Naive thymus-derived CD4-positive, alpha-beta T cell (primary cell): ENCODE measurements around the gene STARD8. TPM values are rescaled to one million over a fixed set of nuclear protein-coding genes. Genes with fewer than 3 reads are reported as not detected.

Source experiments
- ATAC-seq: fragments of 150-1000 bp; cut with Tn5 transposase; 2 replicates; pipeline ENCODE4 v1.10.0; 2021; ENCODE audit warnings: mild to moderate bottlenecking, moderate library complexity
- CTCF ChIA-PET: fragments of 350-600 bp; sonication (Branson Sonifier 250); formaldehyde crosslinking; loops from one replicate; lab custom pipeline; 2021; ENCODE audit warnings: antibody characterized with exemption; lab: Charles Lee
- POLR2A ChIA-PET: fragments of 350-600 bp; sonication (Branson Sonifier 250); formaldehyde crosslinking; loops from one replicate; lab custom pipeline; 2021; ENCODE audit warnings: antibody characterized with exemption, inconsistent platforms; lab: Charles Lee
- DNase-seq, 9 donors: peaks; one replicate each; pipeline versions ENCODE4 v3.0.0 to v3.0.0-alpha.2; 2020 to 2022; ENCODE audit warnings: mixed read lengths in 1 of 9
- H3K27ac ChIP-seq: one replicate; pipeline ENCODE4 v1.7.0; 2013; ENCODE audit warnings: mild to moderate bottlenecking, low read depth, low read length, moderate library complexity
- H3K27me3 ChIP-seq, 2 donors: one replicate each; pipeline ENCODE4 v1.7.0; 2013; ENCODE audit warnings: low read length in 2 of 2, mild to moderate bottlenecking in 2 of 2, moderate library complexity in 2 of 2; ENCODE audit not compliant: control insufficient read depth in 2 of 2, insufficient read depth in 2 of 2
- H3K36me3 ChIP-seq, 3 experiments: 1 replicate in 2 of 3; 2 replicates in 1 of 3; pipeline ENCODE4 v1.7.0; 2013; ENCODE audit warnings: low read length in 3 of 3, mild to moderate bottlenecking in 3 of 3, moderate library complexity in 1 of 3; ENCODE audit not compliant: insufficient read depth in 3 of 3, control insufficient read depth in 2 of 3
- H3K4me1 ChIP-seq, 2 donors: one replicate each; pipeline ENCODE4 v1.7.0; 2013; ENCODE audit warnings: low read length in 2 of 2, mild to moderate bottlenecking in 2 of 2, moderate library complexity in 1 of 2; ENCODE audit not compliant: control insufficient read depth in 2 of 2, insufficient read depth in 2 of 2
- H3K4me3 ChIP-seq: 2 replicates; pipeline ENCODE4 v1.7.0; 2013; ENCODE audit warnings: mild to moderate bottlenecking, low read length
- H3K9me3 ChIP-seq, 3 experiments: 1 replicate in 2 of 3; 2 replicates in 1 of 3; pipeline ENCODE4 v1.7.0; 2013; ENCODE audit warnings: low read length in 3 of 3; ENCODE audit not compliant: control insufficient read depth in 2 of 3
- H3K27ac Mint-ChIP-seq, 9 donors: one replicate each; pipeline ENCODE4 v1.8.0; 2020 to 2022; ENCODE audit warnings: mixed read lengths in 9 of 9, mild to moderate bottlenecking in 8 of 9, moderate library complexity in 5 of 9, inconsistent platforms in 2 of 9
- H3K27me3 Mint-ChIP-seq, 5 donors: one replicate each; pipeline ENCODE4 v1.8.0; 2021 to 2022; ENCODE audit warnings: mixed read lengths in 5 of 5, mild to moderate bottlenecking in 1 of 5
- H3K36me3 Mint-ChIP-seq, 5 donors: one replicate each; pipeline ENCODE4 v1.8.0; 2020 to 2022; ENCODE audit warnings: mixed read lengths in 5 of 5, mild to moderate bottlenecking in 3 of 5, inconsistent platforms in 1 of 5
- H3K4me1 Mint-ChIP-seq, 7 donors: one replicate each; pipeline ENCODE4 v1.8.0; 2020 to 2022; ENCODE audit warnings: mixed read lengths in 7 of 7, mild to moderate bottlenecking in 3 of 7, inconsistent platforms in 1 of 7
- H3K4me3 Mint-ChIP-seq, 10 donors: one replicate each; pipeline ENCODE4 v1.8.0; 2020 to 2022; ENCODE audit warnings: mild to moderate bottlenecking in 10 of 10, mixed read lengths in 10 of 10, moderate library complexity in 6 of 10, inconsistent platforms in 2 of 10
- H3K9me3 Mint-ChIP-seq, 11 donors: one replicate each; pipeline ENCODE4 v1.8.0; 2020 to 2022; ENCODE audit warnings: mixed read lengths in 11 of 11, mild to moderate bottlenecking in 4 of 11, inconsistent platforms in 1 of 11, moderate library complexity in 1 of 11
- intact Hi-C, 2 donors: fragments of 100-400 bp; cut with micrococcal nuclease; formaldehyde crosslinking; loops; one replicate each; pipeline ENCODE4 v1.15.1; 2023
- polyA plus RNA-seq, 2 donors: library from polyadenylated mRNA; unstranded; fragments of 300-500 nt; fragmentation: Illumina TruSeq; gene quantifications; one replicate each; pipeline ENCODE4 v1.2.3, GENCODE V29; 2021
- total RNA-seq, 6 experiments: library from RNA in 5 of 6; stranded (reverse) in 5 of 6; gene quantifications; 1 replicate in 5 of 6; 2 replicates in 1 of 6; pipeline ENCODE4 v1.2.3 and lab custom pipeline; 2021 to 2026

The STARD8 gene
- total and polyA plus RNA-seq, 7 experiments from 2014 or later: 0.04 to 3.5 (median 0.62) TPM

- Mint-ChIP-seq H3K36me3 (no peaks in the 10 kb centered on the region), H3K4me3 (no peak overlapping the region), H3K27me3 (no peaks in the 10 kb centered on the region), H3K4me1 (no peaks in the 10 kb centered on the region), H3K27ac (no peak overlapping the region), H3K9me3 (no peaks in the 10 kb centered on the region)
- DNase-seq: no peak
- H3K4me1 ChIP-seq: no peaks in the 10 kb centered on the region
- POLR2A ChIA-PET: no interaction called here
- intact Hi-C loops: no loop called here
- no peaks in the 10 kb centered on the region for H3K36me3 ChIP-seq
- H3K27ac ChIP-seq: no peak overlapping the region
- CTCF ChIA-PET: no interaction called here
- H3K4me3 ChIP-seq: no peak overlapping the region
- no peaks in the 10 kb centered on the region for H3K9me3 ChIP-seq
- no peaks in the 10 kb centered on the region for H3K27me3 ChIP-seq
- ATAC-seq: no peak
Observed at GRCh38 chrX:68761086-68761485, 113.6 kb downstream of the STARD8 start.

GRCh38 chrX:68762766-68763165 lies 115.3 kb downstream of the STARD8 start:
- no peaks in the 10 kb centered on the region for H3K36me3 Mint-ChIP-seq
- H3K36me3 ChIP-seq: no peaks in the 10 kb centered on the region
- DNase-seq: no peak
- ChIA-PET POLR2A (no interaction called here), CTCF (no interaction called here)
- no peaks in the 10 kb centered on the region for H3K9me3 Mint-ChIP-seq
- intact Hi-C loops: no loop called here
- no peak overlapping the region for H3K27ac Mint-ChIP-seq
- H3K4me1 ChIP-seq: no peaks in the 10 kb centered on the region
- H3K27ac ChIP-seq: no peak overlapping the region
- no peak overlapping the region for H3K4me3 ChIP-seq
- H3K27me3 ChIP-seq: no peaks in the 10 kb centered on the region
- ATAC-seq: no peak
- H3K27me3 Mint-ChIP-seq: peaks cover 0 to 4% (median 0%) of the 10 kb centered on the region in 5 donors
- H3K9me3 ChIP-seq: no peaks in the 10 kb centered on the region
- no peaks in the 10 kb centered on the region for H3K4me1 Mint-ChIP-seq
- no peak overlapping the region for H3K4me3 Mint-ChIP-seq

GRCh38 chrX:68763481-68763880 lies 116.0 kb downstream of the STARD8 start:
- Histone ChIP-seq H3K27me3 (no peaks in the 10 kb centered on the region), H3K4me3 (no peak overlapping the region), H3K36me3 (no peaks in the 10 kb centered on the region), H3K9me3 (no peaks in the 10 kb centered on the region), H3K4me1 (no peaks in the 10 kb centered on the region), H3K27ac (no peak overlapping the region)
- Mint-ChIP-seq H3K36me3 (no peaks in the 10 kb centered on the region), H3K4me3 (no peak overlapping the region), H3K27me3 (peaks cover 0 to 4% (median 0%) of the 10 kb centered on the region in 5 donors), H3K27ac (no peak overlapping the region), H3K9me3 (no peaks in the 10 kb centered on the region), H3K4me1 (no peaks in the 10 kb centered on the region)
- ChIA-PET POLR2A (no interaction called here), CTCF (no interaction called here)
- DNase-seq: no peak
- intact Hi-C loops: no loop called here
- no peak for ATAC-seq

Other genes starting within 250 kb of the STARD8 start
- under 1 TPM; 0.05 to 0.32 (median 0.16) TPM for gene OPHN1, start 214.2 kb upstream of the STARD8 start, total RNA-seq
- gene OPHN1, start 214.2 kb upstream of the STARD8 start, polyA plus RNA-seq: not detected
- gene YIPF6, start 148.6 kb upstream of the STARD8 start, total RNA-seq: 10 to 100 TPM in 4 of 5 experiments, 1 to 10 TPM in 1; 8.0 to 17.0 (median 14.2) TPM
- 10 to 100 TPM; 15.4 to 17.7 TPM for gene YIPF6, start 148.6 kb upstream of the STARD8 start, polyA plus RNA-seq
- 1 to 10 TPM; 2.6 to 4.8 (median 4.1) TPM for gene EFNB1, start 181.4 kb downstream of the STARD8 start, total RNA-seq
- 1 to 10 TPM; 4.1 to 5.1 TPM for gene EFNB1, start 181.4 kb downstream of the STARD8 start, polyA plus RNA-seq